HG03095 (cell line): ENCODE measurements around the gene NNAT.
"Not testable (repeated sequence)": the region's sequence is repeated elsewhere in the genome, so short reads cannot be mapped to it uniquely, and the experiment has no call there.

Source experiments
- ATAC-seq: cut with Tn5 transposase; IDR thresholded peaks from one replicate; pipeline ENCODE4 v1.9.1; 2021; ENCODE audit warnings: moderate library complexity; ENCODE audit not compliant: unreplicated experiment

NNAT gene

GRCh38 chr20:37538003-37538402 is 17.0 kb downstream of the NNAT start:
- no peak for ATAC-seq

GRCh38 chr20:37539424-37539823 is 18.4 kb downstream of the NNAT start:
- ATAC-seq = no peak

- ATAC-seq = no peak
Measured at GRCh38 chr20:37540001-37540400, 19.0 kb downstream of the NNAT start.

DNA sequence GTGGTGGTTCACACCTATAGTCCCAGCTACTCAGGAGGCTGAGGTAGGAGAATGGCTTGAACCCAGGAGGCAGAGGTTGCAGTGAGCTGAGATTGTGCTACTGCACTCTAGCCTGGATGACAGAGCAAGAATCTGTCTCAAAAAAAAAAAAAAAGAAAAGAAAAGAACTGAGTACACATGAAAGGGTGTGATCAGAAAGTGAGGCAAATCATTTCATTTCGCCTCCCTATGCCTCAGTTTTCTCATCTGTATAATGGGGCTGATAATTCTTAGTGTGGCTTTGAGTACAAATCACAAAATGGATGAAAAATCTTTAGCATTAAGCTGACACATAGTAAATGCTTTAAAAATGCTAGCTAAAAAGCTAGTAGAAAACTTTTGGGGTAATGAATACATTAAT is 19.8 kb downstream of the NNAT start:
- not testable (repeated sequence) for ATAC-seq

GRCh38 chr20:37541326-37541725 is 20.3 kb downstream of the NNAT start:
- ATAC-seq = no peak

GRCh38 chr20:37542281-37542680 is 21.2 kb downstream of the NNAT start:
- no peak for ATAC-seq

DNA sequence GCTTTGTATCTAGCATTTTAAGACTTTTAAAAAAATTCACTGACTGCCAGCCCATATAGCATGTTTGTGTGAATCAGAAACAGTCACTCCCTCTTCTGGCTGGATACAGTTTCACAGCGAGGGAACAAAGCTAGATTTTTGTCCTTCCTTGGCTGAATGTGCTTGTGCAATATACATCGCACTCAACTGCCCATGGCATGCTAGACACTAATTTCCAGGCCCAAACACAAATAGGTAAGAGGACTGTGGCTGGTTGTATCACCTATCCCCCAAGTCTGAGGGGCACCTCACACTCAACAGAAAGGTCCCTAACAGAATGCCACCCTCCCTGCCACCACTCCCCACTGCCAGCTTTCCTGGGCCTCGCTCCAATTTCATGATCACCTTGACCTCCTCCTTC is 22.8 kb downstream of the NNAT start:
- ATAC-seq = no peak

DNA sequence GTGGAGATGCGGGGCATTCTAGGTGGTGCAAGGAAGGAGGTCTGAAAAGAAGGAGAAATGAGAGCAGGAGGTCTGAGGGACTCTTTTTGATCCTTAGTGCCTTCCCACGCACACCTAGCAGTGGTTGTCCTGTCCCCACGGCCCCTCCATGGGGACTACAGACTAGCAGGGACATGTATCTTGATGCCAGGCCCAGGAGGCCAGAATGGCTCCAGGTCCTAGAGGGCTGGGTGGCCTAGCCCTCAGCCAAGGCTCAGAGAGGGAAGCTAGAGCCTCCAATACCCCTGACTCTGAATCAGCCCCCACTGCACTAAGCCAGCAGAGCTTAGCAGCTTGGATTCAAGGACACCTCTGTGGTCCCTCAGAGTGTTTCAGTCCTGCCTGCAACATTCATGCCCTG is 23.3 kb downstream of the NNAT start:
- no peak for ATAC-seq

GRCh38 chr20:37545516-37545915 is 24.5 kb downstream of the NNAT start:
- no peak for ATAC-seq

DNA sequence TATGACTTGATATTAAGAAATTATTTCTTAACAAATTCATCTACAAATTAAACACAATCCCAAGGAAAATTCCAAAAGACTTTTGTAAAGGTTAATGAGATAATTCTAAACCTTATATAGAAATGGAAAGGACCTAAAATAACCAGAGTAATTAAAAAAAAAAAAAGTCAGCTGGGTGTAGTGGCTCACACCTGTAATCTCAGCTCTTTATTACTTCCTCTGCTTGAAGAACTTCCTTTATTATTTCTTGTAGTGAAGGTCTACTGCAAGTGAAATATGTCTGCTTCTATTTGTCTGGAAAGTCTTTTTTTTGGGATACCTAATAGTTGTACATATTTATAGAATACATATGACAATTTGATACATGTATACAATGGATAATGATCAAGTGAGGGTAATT is 26.9 kb downstream of the NNAT start:
- no peak for ATAC-seq

GRCh38 chr20:37550101-37550920 is 29.3 kb downstream of the NNAT start:
- not testable (repeated sequence) for ATAC-seq

- ATAC-seq = not testable (repeated sequence)
Measured at GRCh38 chr20:37551660-37552059, 30.6 kb downstream of the NNAT start.

GRCh38 chr20:37552415-37552814 is 31.4 kb downstream of the NNAT start:
- ATAC-seq = no peak

GRCh38 chr20:37554721-37555298 is 33.8 kb downstream of the NNAT start:
- not testable (repeated sequence) for ATAC-seq

GRCh38 chr20:37556538-37556937 is 35.5 kb downstream of the NNAT start:
- ATAC-seq = no peak

- ATAC-seq = no peak
Measured at GRCh38 chr20:37558306-37558705, 37.3 kb downstream of the NNAT start.

DNA sequence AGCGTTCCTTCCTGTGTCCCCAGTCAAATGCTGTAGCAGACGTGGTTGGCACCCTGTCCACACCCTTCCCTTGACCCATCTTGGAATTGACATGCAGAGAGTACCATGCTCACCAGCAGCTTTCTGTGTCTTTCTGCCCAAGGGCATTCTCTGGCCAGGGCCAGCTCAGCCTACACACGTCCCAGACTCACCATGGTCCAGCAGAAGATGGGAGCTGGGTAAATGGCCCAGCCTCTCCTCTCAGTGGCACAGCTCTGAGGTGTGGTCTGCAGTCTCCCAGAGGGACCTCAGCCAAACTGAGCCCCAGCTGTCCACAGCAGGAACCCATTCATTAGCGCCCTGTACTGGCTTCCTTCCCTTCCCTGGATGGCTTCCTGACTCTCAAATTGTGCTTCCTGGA is 37.7 kb downstream of the NNAT start:
- no peak for ATAC-seq

DNA sequence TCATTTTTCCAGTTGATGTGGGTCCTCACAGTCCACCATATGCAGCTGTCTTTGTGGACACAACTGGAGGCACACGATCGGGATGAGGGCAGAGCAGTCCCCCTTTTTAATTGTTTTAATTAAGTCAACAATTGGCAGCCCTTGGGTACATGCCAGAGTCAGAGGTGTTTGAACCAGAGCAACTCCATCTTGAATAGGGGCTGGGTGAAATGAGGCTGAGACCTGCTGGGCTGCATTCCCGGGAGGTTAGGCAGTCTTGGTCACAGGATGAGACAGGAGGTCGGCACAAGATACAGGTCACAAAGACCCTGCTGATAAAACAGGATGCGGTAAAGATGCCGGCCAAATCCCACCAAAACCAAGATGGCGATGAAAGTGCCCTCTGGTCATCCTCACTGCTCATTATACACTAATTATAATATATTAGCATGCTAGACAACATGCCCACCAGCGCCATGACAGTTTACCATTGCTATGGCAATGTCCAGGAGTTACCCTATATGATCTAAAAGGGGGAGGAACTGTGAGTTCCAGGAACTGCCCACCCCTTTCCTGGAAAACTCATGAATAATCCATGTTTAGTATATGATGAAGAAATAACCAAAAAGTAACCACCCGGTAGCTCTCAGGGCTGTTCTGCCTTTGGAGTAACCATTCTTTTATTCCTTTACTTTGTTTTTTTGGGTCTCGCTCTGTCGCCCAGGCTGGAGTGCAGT is 38.4 kb downstream of the NNAT start:
- ATAC-seq = no peak

- no peak for ATAC-seq
Measured at GRCh38 chr20:37560629-37561028, 39.6 kb downstream of the NNAT start.

- ATAC-seq = no peak
Measured at GRCh38 chr20:37562695-37563480, 41.8 kb downstream of the NNAT start.

- ATAC-seq = no peak
Measured at GRCh38 chr20:37564016-37564387, 43.0 kb downstream of the NNAT start.
